Tibial artery (tissue), 4 donors: Measurements from ENCODE around the gene ZNF331.

Source experiments
- DNase-seq, 2 donors: peaks; one replicate each; pipeline ENCODE4 v3.0.0-alpha.2; 2019
- H3K27ac ChIP-seq, 2 donors: fragments of 200-600 bp; sonication (generic) in 1 of 2; 1 replicate in 1 of 2; 2 replicates in 1 of 2; pipeline ENCODE4 v1.5.1; 2018 to 2019; ENCODE audit warnings: mild to moderate bottlenecking in 1 of 2
- H3K27me3 ChIP-seq, 2 donors: fragments of 200-600 bp; sonication (generic) in 1 of 2; one replicate each; pipeline versions ENCODE4 v1.5.1 to v1.6.0; 2016 to 2019
- H3K36me3 ChIP-seq, 3 donors: fragments of 200-600 bp; sonication (generic) in 2 of 3; one replicate each; pipeline ENCODE4 v1.5.1; 2016 to 2019; ENCODE audit warnings: mild to moderate bottlenecking in 2 of 3
- H3K4me1 ChIP-seq, 4 donors: fragments of 200-600 bp; sonication (generic) in 2 of 4; 1 replicate in 3 of 4; 2 replicates in 1 of 4; pipeline ENCODE4 v1.5.1; 2016 to 2019
- H3K4me3 ChIP-seq, 2 donors: fragments of 200-600 bp; sonication (generic) in 1 of 2; 1 replicate in 1 of 2; 2 replicates in 1 of 2; pipeline ENCODE4 v1.5.1; 2018 to 2019; ENCODE audit warnings: mild to moderate bottlenecking in 2 of 2
- H3K9me3 ChIP-seq, 3 donors: fragments of 200-600 bp; sonication (generic) in 1 of 3; one replicate each; pipeline ENCODE4 v1.5.1; 2016 to 2019
- intact Hi-C: fragments of 100-400 bp; cut with DNase I; formaldehyde crosslinking; loops from one replicate; pipeline ENCODE4 v1.15.0; 2023; ENCODE audit warnings: low total_unique reads
- TF ChIP-seq, protein P1 (sequence below), 2 experiments: fragments of 200-600 bp in 1 of 2; fragments of 450-650 bp in 1 of 2; IDR thresholded peaks; one replicate each; pipeline ENCODE4 v1.5.1; 2017 to 2019; ENCODE audit warnings: antibody characterized with exemption in 2 of 2, mild to moderate bottlenecking in 1 of 2, moderate library complexity in 1 of 2

ZNF331 gene

DNA sequence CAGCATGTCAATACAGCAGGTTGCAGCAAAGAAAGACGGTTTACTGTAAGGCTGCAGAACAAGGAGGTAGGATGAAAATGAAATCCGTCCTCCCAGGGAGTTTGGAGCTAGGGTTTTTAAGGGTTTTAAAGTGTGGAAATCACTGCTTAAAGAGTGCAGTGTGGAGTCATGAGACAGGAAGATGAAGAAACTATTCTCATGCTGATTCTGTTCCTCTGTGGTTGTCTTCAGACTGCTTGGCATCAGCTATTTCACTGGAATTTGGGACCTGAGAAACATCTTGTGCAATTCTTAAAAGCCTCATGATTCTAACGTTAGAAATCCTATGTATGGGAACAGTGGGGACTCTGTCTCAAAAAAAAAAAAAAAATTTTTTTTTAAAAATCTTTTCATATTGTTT is 11.4 kb downstream of the ZNF331 start:
- TF ChIP-seq, protein P1, sequence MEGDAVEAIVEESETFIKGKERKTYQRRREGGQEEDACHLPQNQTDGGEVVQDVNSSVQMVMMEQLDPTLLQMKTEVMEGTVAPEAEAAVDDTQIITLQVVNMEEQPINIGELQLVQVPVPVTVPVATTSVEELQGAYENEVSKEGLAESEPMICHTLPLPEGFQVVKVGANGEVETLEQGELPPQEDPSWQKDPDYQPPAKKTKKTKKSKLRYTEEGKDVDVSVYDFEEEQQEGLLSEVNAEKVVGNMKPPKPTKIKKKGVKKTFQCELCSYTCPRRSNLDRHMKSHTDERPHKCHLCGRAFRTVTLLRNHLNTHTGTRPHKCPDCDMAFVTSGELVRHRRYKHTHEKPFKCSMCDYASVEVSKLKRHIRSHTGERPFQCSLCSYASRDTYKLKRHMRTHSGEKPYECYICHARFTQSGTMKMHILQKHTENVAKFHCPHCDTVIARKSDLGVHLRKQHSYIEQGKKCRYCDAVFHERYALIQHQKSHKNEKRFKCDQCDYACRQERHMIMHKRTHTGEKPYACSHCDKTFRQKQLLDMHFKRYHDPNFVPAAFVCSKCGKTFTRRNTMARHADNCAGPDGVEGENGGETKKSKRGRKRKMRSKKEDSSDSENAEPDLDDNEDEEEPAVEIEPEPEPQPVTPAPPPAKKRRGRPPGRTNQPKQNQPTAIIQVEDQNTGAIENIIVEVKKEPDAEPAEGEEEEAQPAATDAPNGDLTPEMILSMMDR (IDR thresholded peaks at IDR 0.05): no peak
- Histone ChIP-seq H3K9me3 (no peaks in the 10 kb centered on the region), H3K4me3 (no peak overlapping the region), H3K27me3 (no peaks in the 10 kb centered on the region), H3K27ac (peak overlapping the region; percentile 54), H3K4me1 (peaks cover 0 to 17% (median 0%) of the 10 kb centered on the region in 4 donors), H3K36me3 (peaks cover 0 to 11% (median 7%) of the 10 kb centered on the region in 3 donors)
- intact Hi-C loops: no loop called here
- no peak for DNase-seq

GRCh38 chr19:53552001-53552721 is 14.2 kb downstream of the ZNF331 start:
- H3K9me3 ChIP-seq: no peaks in the 10 kb centered on the region
- H3K27ac ChIP-seq: peak overlapping the region in 1 of 2 donors; percentile 21
- H3K27me3 ChIP-seq: no peaks in the 10 kb centered on the region
- H3K36me3 ChIP-seq: peaks cover 2 to 3% (median 2%) of the 10 kb centered on the region in 3 donors
- no peak for DNase-seq
- H3K4me3 ChIP-seq: no peak overlapping the region
- peaks cover 0 to 17% (median 0%) of the 10 kb centered on the region in 4 donors for H3K4me1 ChIP-seq
- TF ChIP-seq, protein P1 (IDR thresholded peaks at IDR 0.05): no peak
- intact Hi-C loops: no loop called here

DNA sequence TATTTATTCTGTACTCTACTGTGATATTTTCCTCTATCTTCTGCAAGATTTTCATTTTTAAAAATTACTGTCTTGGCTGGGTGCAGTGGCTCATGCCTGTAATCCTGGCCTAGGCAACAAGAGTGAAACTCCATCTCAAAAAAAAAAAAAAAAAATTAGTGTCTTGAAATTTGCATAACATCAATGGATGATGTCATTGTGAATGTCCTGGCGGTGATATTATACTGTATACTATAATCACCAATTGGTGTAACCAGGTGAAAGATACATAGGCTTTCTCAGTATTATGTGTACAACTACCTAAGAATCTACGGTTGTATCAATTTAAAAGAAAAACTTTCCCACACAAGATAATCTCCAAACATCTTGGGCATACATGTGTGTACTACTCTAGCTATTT is 15.2 kb downstream of the ZNF331 start:
- Histone ChIP-seq H3K9me3 (no peaks in the 10 kb centered on the region), H3K27ac (peak overlapping the region in 1 of 2 donors; percentile 89), H3K4me1 (peaks cover 0 to 17% (median 0%) of the 10 kb centered on the region in 4 donors), H3K27me3 (no peaks in the 10 kb centered on the region), H3K36me3 (peaks cover 6 to 12% (median 11%) of the 10 kb centered on the region in 3 donors), H3K4me3 (no peak overlapping the region)
- TF ChIP-seq, protein P1 (IDR thresholded peaks at IDR 0.05): no peak
- no peak for DNase-seq
- intact Hi-C loops: no loop called here

DNA sequence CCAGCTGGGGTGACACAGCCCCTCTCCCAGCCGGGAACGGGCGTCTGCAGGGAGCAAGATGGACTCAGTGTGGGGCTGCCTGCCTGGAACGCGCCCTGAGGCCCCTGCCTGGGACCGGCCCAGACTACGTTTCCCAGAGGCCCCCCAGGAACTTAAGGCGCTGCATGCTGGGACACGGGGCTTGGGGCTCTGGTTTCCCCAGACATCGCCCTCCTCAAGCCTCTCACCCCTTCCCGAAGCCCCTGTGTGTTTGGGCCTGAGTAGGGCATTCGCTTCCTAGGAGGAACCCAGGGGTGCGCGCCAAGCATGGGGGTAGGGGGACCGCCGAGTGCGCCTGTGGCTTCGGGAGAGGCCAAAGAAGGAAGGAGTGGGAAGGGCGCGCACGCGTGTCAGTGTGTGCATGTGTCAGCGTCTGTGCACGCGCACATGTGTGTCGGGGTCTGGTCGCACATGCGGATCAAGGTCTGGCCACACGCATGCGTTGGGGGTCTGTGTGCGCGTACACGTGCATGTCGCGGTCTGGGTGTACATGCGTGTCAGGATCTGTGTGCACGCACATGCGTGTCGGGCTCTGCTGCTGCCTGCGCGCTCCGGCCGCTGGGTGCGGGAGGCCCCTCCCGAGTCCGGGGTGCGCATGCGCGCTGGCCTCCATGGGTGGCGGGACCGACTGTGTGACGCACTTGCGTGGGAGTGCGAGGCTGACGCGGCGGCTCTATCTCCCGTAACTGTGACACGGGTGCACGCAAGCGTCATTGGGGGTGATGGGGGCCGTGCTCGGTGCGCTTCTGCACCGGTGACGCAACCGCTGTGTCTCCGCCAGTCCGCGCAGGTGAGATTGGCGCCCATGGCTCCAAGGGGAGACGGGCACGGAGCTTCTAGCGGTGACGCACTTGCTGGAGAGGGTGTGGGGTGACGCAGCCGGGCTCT is 16.2 kb downstream of the ZNF331 start:
- intact Hi-C loops: no loop called here
- TF ChIP-seq, protein P1 (IDR thresholded peaks at IDR 0.05): no peak
- H3K27me3 ChIP-seq: no peaks in the 10 kb centered on the region
- peak; percentile 77 to 95 for DNase-seq
- H3K4me1 ChIP-seq: peaks cover 0 to 9% (median 0%) of the 10 kb centered on the region in 4 donors
- H3K27ac ChIP-seq: peak overlapping the region; percentile 80 to 89
- H3K9me3 ChIP-seq: no peaks in the 10 kb centered on the region
- H3K4me3 ChIP-seq: peak overlapping the region; percentile 62 to 68
- peaks cover 6 to 15% (median 15%) of the 10 kb centered on the region in 3 donors for H3K36me3 ChIP-seq

GRCh38 chr19:53554804-53555203 is 16.9 kb downstream of the ZNF331 start:
- Histone ChIP-seq H3K36me3 (peaks cover 6 to 15% (median 15%) of the 10 kb centered on the region in 3 donors), H3K4me1 (peaks cover 0 to 8% (median 0%) of the 10 kb centered on the region in 4 donors), H3K27me3 (no peaks in the 10 kb centered on the region), H3K27ac (peak overlapping the region; percentile 80 to 89), H3K4me3 (peak overlapping the region; percentile 62 to 68), H3K9me3 (no peaks in the 10 kb centered on the region)
- intact Hi-C loops: no loop called here
- TF ChIP-seq, protein P1 (IDR thresholded peaks at IDR 0.05): no peak
- no peak for DNase-seq
